NCI-H748 treated with DMSO at 0.1 percent for 48 hours (cell line): ENCODE data around the gene PHF20.
"Not testable (repeated sequence)": the region's sequence is repeated elsewhere in the genome, so short reads cannot be mapped to it uniquely, and the experiment has no call there.

Experiments
- DNase-seq: peaks from one replicate; lab custom pipeline; 2025; lab: John Stamatoyannopoulos, UW

PHF20 gene

GRCh38 chr20:35776513-35777101, 4.8 kb downstream of the PHF20 start:
- DNase-seq, result no peak

DNA sequence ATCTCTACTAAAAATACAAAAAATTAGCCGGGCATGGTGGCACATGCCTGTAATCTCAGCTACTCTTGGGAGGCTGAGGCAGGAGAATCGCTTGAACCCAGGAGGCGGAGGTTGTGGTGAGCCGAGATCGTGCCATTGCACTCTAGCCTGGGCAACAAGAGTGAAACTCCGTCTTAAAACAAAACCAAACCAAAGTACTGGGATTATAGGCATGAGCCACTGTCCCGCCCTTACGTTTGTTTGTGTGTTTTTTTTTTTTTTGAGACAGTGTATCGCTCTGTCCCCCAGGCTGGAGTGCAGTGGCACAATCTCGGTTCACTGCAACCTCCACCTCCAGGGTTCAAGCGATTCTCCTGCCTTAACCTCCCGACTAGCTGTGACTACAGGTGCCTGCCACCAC, 12.0 kb downstream of the PHF20 start:
- DNase-seq, result not testable (repeated sequence)

- DNase-seq, result not testable (repeated sequence)
Observed at GRCh38 chr20:35785541-35785940, 13.7 kb downstream of the PHF20 start.

DNA sequence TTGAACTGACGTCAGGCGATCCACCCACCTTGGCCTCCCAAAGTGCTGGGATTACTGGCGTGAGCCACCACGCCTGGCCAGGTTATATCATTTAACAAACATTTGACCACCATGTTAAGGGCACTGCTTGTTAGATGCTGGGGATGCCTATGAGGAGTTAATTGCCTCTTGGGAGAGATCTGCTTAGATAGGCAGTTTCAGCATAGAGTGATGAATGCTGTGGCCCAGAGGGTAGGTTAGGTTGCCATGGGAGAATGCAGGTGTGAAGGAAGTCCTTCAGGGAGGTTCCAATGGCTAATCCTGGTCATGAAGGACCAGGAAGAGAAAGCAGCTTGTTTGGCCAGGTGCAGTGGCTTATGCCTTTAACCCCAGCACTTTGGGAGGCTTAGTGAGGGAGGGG, 17.0 kb downstream of the PHF20 start:
- no peak for DNase-seq

DNA sequence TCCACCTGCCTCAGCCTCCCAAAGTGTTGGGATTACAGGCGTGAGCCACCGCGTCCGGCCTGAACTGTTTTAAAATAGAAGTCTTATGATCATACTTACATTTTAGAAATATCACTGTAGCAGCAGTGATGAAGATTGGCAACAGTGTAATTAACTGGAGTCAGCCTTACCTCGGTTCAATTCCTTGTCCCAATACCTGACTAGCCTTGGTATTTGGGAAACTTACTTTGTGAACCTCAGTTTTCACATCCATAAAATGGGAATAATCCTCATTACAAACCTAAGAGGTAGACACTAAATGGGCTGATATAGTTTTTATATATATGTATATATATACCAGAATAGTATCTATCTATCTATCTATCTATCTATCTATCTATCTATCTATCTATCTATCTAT, 19.3 kb downstream of the PHF20 start:
- no peak for DNase-seq

- no peak for DNase-seq
Observed at GRCh38 chr20:35791821-35792220, 20.0 kb downstream of the PHF20 start.

DNA sequence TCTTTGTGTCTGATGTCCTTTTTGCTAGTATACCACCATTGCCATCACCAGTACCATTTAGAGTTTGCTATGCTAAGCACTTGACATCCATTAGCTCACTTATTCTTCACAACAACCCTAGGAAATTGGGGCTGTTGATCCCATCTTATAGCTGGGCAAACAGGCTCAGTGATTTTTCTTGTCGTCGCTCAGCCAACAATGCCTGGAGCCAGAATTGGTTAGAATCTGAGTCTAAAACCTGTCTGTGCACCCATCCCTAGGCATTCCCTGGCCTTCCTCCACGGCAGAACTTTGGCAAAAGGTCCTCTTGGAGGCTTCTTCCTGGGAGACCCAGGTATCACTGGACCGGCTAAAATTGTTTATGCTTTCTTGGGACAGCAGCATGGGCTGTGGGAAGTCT, 20.9 kb downstream of the PHF20 start:
- no peak for DNase-seq

GRCh38 chr20:35796571-35796970, 24.8 kb downstream of the PHF20 start:
- no peak for DNase-seq

GRCh38 chr20:35801865-35802264, 30.1 kb downstream of the PHF20 start:
- no peak for DNase-seq

DNA sequence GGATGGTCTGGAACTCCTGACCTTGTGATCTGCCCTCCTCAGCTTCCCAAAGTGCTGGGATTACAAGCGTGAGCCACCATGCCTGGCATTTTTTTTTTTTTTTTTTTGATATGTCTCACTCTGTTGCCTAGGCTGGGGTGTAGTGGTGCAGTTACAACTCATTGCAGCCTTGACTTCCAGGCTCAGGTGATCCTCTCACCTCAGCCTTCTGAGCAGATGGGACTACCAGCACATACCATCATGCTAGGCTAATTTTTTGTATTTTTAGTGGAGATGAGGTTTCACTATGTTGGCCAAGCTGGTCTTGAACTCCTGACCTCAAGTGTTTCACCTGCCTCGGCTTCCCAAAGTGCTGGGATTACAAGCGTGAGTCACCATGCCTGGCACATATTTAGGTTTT, 34.3 kb downstream of the PHF20 start:
- DNase-seq, result no peak

- no peak for DNase-seq
Observed at GRCh38 chr20:35807877-35808276, 36.1 kb downstream of the PHF20 start.

DNA sequence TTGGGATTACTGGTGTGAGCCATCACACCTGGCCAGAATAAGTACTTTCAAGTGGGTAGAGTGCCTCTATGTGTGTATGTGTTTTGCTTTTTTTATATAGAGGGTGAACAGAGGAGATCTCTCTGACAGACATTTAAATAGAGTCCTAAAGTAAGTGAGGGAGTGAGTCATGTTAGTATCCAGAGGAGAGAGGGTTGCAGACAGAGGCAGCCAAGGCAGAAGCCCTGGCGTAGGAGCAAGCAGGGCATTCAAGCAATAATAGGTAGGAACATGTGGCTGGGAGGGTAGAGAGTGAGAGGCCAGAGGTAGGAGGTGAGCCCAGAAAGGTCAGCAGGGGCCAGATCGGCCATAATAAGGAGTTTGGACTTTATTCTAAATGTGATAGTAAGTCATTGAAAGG, 48.9 kb downstream of the PHF20 start:
- DNase-seq, result no peak

DNA sequence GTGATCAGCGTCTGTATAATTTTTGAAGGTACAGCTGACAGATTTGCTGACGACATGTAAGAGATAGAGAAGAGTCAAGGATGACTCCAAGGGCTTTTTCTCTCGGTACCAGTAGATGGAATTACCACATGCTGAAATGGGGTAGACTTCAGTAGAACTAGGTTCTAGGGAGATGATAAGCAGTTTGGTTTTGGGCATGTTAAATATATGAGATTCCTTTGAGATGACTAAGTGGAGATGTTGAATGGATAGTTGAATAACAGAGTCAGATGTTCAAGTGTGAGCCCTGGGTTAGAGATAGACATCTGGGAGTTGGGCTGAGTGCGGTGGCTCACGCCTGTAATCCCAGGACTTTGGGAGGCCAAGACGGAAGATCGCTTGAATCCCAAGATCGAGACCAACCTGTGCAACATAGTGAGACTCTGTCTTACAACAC, 50.0 kb downstream of the PHF20 start:
- no peak for DNase-seq

DNA sequence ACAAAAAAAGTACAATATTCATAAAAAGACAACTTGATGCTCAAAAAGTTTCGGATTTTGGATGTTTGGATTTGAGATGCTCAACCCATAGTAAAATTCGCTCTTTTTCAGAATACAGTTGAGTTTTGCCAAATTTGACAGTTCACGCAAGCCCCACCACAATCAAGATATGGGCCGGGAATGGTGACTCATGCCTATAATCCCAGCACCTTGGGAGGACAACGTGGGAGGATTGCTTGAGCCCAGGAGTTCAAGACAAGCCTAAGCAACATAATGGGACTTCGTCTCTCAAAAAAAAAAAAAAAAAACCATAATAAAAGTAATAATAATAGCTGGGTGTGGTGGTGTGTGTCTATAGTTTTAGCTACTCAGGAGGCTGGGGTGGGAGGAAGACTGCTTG, 51.3 kb downstream of the PHF20 start:
- no peak for DNase-seq

GRCh38 chr20:35823937-35824336, 52.1 kb downstream of the PHF20 start:
- no peak for DNase-seq

DNA sequence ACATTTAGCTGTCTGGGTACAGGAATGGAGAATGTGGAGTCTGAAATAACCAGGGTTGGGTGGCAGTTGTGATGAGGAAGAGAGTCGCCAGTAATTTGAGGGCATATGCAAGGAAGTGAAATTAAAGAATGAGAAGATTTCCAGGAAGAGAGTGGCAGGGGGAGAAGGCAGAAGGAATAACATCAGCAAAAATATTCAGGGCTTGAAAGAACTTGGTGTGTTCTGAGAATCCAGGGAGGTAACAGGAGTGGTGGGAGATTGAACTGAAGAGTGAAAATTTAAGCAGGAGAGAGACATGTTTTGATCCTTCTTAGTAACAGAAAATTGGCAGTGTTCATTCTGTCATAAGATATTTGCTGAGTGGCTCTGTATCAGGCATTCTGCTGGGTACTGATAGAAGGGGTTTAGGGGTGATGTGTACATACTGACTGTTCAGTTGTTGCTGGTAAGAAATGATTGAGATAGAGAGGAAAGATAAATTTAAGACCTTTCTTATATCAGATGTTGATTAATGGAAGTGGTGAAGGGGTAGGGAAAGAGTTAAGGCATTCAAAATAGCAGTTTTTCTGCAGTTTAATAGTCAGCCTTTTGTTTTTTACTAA, 54.7 kb downstream of the PHF20 start:
- DNase-seq, result no peak

DNA sequence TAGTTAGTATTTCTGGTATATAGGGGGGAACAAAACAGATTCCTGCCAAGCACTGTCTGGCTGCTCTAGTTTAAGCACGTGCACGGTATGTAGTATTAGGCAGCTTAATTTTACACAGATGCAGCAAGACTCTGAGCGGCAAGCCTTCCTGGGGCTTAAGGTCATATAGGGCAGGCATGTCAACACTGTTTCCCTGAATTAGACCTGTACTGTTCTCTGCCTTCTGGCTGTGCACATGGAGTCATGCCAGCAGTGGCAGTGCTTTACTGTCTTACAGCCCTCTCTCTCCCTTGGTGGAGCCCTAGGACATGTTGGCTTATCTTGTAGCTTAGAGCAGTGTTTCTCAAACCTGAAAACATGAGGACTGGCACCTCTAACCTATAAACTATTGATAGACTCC, 56.6 kb downstream of the PHF20 start:
- DNase-seq, result no peak

DNA sequence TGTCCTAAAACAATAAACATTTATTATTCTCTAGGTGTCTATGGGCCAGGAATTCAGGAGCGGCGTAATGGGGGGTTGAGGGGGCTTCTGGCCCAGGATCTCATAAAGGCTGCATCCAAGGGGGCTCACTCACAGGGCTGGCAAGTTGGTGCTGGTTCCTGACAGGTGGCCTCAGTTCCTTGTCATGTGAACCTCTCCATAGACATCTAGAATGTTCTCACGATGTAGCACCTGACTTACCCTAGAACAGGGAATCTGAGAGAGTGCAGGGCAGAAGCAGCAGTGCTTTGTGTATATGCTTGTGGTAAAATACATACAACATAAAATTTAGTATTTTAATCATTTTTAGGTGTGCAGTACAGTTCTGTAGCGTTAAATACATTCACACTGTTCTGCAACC, 57.1 kb downstream of the PHF20 start:
- DNase-seq, result no peak

- no peak for DNase-seq
Observed at GRCh38 chr20:35830264-35830663, 58.4 kb downstream of the PHF20 start.

DNA sequence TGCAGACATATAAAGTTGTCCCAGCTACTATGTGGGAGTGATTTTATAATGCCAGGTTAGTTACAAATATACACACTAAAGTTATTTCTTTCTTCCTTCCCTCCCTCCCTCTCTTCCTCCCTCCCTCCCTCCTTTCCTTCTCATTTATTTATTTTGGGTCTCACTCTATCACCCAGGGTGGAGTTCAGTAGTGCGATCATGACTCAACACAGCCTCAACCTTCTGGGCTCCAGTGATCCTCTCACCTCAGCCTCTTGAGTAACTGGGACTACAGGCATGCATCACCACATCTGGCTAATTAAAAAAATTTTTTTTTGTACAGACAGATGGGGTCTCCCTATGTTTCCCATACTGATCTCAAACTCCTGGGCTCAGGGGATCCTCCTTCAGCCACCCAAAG, 59.2 kb downstream of the PHF20 start:
- no peak for DNase-seq

GRCh38 chr20:35831971-35832370, 60.2 kb downstream of the PHF20 start:
- no peak for DNase-seq

DNA sequence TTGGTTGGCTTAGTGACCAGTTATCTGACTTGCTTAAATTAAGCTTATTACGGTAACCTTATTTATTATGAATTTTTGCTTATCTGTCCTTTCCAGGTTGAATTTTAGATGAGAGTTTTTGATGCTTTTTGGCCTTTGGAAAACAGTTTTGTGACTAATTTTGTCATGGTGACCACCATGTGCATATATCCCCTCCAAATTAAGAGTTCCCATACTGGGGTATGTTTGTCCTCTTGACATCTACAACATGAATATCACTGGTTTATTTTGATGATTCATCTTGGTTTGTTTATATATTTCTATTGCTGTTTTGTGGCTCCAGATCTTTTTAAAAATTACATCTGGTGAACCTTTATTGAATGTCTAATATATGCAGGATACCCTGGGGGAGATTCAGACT, 61.4 kb downstream of the PHF20 start:
- DNase-seq, result no peak

- no peak for DNase-seq
Observed at GRCh38 chr20:35837577-35838195, 65.9 kb downstream of the PHF20 start.

GRCh38 chr20:35838205-35838604, 66.4 kb downstream of the PHF20 start:
- DNase-seq, result no peak
